NCI-H1417 treated with DMSO at 0.1 percent for 48 hours (cell line): ENCODE results near the gene DLX6.

Experiments used
- DNase-seq: peaks from one replicate; lab custom pipeline; 2025; lab: John Stamatoyannopoulos, UW

DLX6 gene

DNA sequence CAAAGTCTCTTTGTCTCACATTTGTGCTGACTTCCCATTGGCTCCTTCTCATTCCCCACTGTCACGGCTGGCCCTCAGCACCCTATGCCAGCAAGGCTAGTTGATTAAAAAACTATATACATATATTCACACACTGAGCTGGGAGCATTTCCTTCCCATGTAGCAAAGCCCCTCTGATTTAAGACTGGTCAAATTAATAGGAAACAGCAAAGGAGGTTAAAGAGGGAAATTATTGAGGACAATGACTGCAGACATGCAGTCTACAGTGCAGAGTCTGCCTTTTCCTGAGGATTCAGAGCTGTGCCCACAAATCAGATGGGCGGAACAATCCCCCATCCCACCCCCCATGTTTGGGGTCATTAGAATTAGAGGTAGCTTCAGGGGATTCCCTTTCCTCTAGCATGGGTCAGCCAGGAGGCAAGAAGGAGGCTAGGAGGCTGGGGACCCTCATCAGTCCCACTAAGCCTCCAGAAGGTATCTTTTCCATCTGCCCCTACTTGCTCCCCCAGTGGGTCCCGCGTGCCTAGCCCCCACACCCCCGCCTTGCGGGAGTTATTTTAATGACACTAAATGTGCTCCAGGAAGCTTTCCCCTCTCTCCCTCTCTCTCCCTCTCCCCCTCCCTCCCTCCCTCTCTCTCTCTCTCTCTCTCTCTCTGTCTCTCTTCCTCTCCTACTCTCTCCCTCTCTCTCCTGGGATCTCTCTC lies 9.8 kb upstream of the DLX6 start:
- DNase-seq, result no peak

GRCh38 chr7:96996111-96996957 lies 9.0 kb upstream of the DLX6 start:
- DNase-seq, result no peak

DNA sequence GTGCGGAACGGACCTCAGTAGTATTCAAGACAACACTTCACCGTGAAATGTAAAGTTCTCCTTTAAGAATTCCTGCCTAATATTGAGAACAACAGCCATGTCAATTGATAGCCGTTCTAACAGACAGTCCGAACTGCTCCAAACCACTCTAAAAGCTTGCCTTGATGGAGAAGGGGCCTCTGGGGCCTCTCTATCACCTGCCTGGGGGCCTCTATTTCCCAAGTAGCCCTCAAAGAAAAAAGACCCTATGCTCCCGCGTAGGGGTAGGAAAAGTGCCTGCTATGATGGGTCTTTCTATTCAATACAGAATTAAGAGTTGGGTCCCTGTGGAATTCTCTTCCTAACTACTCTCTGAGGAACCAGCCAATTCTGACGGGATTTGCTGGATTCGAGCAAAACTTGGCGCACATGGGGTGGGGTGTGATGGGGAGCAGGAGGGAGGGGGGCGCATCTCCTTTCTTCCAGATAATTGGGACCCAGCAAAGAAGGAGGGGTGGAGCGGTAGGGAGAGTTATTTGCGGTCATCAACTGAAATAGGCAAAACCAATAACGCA lies 8.3 kb upstream of the DLX6 start:
- DNase-seq, result no peak

- no peak for DNase-seq
These were observed 7.8 kb upstream of the DLX6 start for GRCh38 chr7:96997512-96998032.

- DNase-seq, result no peak
These were observed 7.0 kb upstream of the DLX6 start for GRCh38 chr7:96998333-96998732.

DNA sequence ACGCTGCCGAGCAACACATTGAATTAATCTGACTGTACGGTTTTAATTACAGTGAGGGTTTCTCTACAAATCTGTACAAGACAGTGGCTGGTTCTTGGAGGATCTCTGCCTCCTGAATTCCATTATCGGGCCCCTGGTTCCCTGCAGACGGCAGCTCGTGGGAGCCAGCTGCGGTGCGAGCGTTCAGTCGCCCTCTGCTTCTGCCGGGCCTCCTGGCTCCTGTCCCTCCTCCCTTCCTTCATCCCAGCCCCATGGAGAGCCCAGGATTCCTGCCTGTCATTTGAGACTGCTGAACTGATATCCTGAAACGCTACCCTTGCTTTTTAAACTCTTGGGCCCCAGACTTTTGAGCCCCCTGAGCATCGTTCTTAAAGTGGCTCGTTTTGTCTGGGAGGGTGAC lies 6.6 kb upstream of the DLX6 start:
- DNase-seq, result no peak

DNA sequence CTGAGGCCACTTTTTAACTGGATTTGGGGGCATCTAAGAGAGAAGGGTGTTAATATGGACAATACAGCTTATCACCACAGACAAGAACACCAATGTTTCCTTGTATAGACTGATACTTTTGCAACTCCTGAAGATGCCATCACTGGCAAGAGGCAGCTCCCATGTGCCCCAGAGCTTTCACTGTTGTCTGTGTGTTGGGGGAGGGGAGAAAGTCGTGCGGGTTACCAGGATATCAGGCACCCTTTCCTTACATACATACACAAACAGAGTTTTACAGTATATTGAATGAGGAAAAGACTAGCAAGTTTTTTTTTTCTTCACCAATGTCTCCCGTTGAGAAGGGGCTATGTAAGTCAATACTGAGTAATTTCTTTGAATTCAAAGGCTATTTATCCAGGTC lies 4.1 kb upstream of the DLX6 start:
- peak; percentile 53 for DNase-seq

- no peak for DNase-seq
These were observed 3.4 kb upstream of the DLX6 start for GRCh38 chr7:97001656-97002554.

DNA sequence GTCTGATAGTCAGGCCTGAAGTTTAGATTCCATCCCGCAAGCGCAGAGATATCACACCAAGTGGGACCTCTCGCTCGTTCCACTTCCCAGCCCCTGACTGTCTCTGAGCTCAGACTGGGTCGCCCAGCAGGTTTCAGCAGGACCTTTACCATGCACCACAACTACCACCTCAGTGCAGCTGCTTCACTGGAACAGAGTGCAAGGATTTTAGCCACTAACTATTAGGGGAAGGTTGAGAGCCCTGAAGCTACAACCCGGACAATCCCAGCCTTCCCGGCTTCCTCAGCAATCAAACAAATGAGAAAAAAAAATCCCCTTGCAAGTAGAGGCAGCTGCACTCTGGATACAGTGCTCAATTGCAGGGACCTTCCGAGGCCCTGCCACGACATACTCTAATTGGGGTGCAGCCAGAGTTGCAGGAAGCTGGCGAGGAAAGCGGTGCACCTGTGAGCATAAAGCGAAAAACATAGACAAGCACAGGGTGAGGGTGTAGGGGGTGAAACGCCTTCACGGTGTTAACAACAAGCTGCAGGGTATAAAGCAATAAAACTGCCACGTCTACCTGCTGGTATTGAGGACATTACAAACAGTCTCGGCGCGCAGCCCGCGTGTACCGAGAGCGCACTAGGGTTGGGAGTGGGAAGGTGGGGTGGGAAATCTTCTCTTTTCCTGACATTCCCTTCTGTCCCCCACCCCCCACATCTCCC lies 2.6 kb upstream of the DLX6 start:
- no peak for DNase-seq

GRCh38 chr7:97003262-97004246 lies 1.8 kb upstream of the DLX6 start:
- DNase-seq, result no peak

DNA sequence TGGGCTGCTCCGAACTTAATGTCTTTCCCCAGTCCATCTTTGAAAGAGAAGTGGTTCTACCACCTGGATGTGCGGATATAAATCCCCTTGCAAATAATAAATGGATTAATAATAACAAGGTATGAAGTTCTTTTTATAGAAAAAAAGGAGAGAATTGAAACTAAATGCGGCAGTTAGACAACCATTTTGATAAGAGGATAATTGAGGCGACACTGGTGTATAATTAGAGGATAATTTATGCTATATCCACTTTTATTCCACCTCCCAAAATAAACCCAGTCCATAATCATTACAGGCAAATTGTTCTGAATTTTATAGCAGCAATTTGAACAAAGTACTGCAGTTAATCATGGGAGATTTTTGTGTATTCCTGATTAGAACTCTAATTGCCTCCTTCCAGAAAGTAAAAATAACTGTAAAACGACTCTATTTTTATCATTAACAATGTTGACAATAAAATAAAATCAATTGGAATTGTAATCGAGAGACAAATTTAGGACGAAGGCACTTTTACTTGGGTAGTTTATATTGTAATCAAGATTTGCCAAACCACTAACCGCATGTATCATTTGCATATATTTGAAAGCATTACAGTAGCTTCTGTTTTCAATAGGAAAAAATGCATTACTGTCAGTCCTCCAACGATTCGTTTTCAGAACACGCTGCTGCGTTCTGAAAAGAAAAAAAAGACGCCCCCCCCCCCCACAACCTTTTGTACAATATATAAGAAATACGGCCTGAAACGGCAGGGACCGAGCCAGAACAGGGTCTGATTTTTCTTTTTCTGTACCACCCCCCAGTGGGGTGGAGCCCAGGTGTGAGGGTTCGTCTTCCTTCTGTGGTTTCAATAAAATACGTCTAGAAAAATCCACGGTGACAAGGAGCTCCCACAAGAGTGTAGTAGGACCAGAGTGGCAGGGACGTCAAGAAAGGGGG lies 838 bp upstream of the DLX6 start:
- DNase-seq, result peak; percentile 100

- DNase-seq, result no peak
These were observed 882 bp downstream of the DLX6 start for GRCh38 chr7:97006055-97006815.

DNA sequence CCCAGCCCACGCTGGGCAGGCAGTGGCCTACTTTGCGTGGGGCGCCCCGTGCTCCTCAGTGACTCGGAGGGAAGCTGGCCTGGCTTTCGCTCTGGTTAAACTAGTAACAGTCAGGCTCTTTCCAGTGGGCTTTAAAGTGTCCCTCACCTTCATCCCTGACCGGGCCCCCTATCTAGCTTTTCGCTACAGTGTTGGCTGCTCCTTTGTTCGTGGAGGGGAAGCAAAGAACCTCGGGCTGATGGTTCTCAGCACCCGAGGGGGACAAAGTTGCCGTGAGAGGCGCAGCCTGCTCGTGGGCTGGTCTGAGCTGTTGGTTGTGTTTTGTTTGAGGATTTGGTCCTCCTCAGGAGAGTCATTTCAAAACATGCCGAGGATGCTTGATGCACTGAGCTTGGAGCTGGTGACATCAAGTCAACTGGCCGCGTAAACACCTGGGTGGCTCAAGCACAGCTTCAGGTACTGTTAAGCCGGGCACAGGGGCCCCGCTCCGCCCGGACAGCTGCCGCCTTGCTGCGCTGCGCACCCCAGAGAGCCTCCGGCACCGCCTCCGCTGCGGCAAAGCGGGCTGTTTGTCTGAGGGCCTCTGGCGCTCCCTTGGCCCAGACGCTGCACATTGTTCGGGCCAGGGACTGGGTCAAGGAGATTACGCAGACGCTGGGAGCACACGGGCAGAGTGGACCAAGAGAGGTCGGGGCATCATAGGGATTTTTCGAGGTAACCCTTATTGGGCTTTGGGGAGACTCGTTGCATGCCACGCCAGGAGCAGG lies 1.6 kb downstream of the DLX6 start:
- DNase-seq, result no peak

DNA sequence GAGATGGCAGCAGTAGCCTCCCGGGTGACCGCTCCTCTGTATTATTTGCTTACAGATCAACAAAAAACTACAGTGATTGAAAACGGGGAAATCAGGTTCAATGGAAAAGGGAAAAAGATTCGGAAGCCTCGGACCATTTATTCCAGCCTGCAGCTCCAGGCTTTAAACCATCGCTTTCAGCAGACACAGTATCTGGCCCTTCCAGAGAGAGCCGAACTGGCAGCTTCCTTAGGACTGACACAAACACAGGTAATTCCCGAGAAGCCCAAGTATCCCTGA lies 2.2 kb downstream of the DLX6 start:
- no peak for DNase-seq

GRCh38 chr7:97008275-97008917 lies 3.0 kb downstream of the DLX6 start:
- no peak for DNase-seq

GRCh38 chr7:97009753-97010732 lies 4.7 kb downstream of the DLX6 start:
- DNase-seq, result no peak
